Measurements from ENCODE around the gene MAPKAPK3.

DNA sequence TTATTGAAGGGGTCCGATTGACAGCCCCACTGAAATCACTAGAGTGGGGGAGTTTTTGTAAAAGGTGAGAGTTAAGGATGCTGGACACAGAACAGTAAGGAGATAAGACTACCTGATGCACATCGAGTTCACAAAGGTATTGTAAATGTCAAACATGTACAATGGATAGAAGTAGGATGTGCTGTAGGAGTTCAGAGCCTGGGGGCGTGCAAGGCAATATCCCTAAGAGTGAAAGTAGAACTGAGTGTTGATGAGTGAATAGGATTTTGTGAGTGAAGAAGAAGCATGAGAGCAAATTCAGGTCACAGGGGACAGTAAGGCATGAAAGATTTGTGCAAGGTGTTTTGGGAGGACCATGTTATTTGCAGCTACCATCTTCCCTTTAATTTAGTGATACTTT is 79.3 kb downstream of the MAPKAPK3 start:
- no peak for TF ChIP-seq EZH2 (IDR thresholded peaks at IDR 0.05; ENCODE audit: insufficient read depth, poor library complexity, severe bottlenecking)
- TF ChIP-seq EZH2phosphoT487 (IDR thresholded peaks at IDR 0.05; ENCODE audit: insufficient read depth, low read depth) = no peak

Data from GM23248 (cell line).